SU-DHL-6 (cell line): ENCODE results near the gene INTS15.

Source experiments
- H2AFZ ChIP-seq: fragments of 200-600 bp; sonication (generic); 2 replicates; pipeline ENCODE4 v1.6.1; 2014; ENCODE audit warnings: low read depth, mild to moderate bottlenecking, moderate library complexity, mixed read lengths, antibody characterized with exemption, low read length; ENCODE audit not compliant: severe bottlenecking
- H3F3A ChIP-seq: fragments of 200-600 bp; shearing (Covaris generic); 2 replicates; pipeline ENCODE4 v1.6.0; 2016; ENCODE audit warnings: antibody characterized with exemption, mild to moderate bottlenecking; ENCODE audit not compliant: insufficient read depth
- H3K27ac ChIP-seq: fragments of 200-600 bp; sonication (generic); 2 replicates; pipeline ENCODE4 v1.5.1; 2016; ENCODE audit warnings: low read depth, mild to moderate bottlenecking, low read length, moderate library complexity, mixed read lengths
- H3K27me3 ChIP-seq: fragments of 200-600 bp; sonication (generic), shearing (Covaris generic); 2 replicates; pipeline ENCODE4 v1.6.0; 2014; ENCODE audit warnings: mild to moderate bottlenecking, low read length
- H3K36me3 ChIP-seq: fragments of 200-600 bp; sonication (generic); 2 replicates; pipeline ENCODE4 v1.6.1; 2014; ENCODE audit warnings: mild to moderate bottlenecking, low read length, mixed read lengths
- H3K4me2 ChIP-seq: fragments of 300-600, 200-600 bp; shearing (Covaris generic), sonication (generic); 2 replicates; pipeline ENCODE4 v1.6.0; 2014; ENCODE audit warnings: low read length, low read depth, mild to moderate bottlenecking; ENCODE audit not compliant: poor library complexity, severe bottlenecking
- H3K4me3 ChIP-seq: fragments of 200-600 bp; sonication (generic); 2 replicates; pipeline ENCODE4 v1.5.1; 2014; ENCODE audit warnings: antibody characterized with exemption, low read length, mild to moderate bottlenecking, mixed read lengths; ENCODE audit not compliant: insufficient read depth, poor library complexity, severe bottlenecking
- H3K79me2 ChIP-seq: fragments of 200-600 bp; sonication (generic); 2 replicates; pipeline ENCODE4 v1.6.1; 2014; ENCODE audit warnings: mild to moderate bottlenecking, low read length, moderate library complexity; ENCODE audit not compliant: insufficient read depth
- H3K9ac ChIP-seq: fragments of 200-600 bp; sonication (generic); 2 replicates; pipeline ENCODE4 v1.7.0; 2014; ENCODE audit warnings: mild to moderate bottlenecking, low read length
- H3K9me2 ChIP-seq: fragments of 200-600 bp; sonication (generic); replicated peaks from 2 replicates; pipeline ENCODE4 v1.6.1; 2014; ENCODE audit warnings: low read length; ENCODE audit not compliant: insufficient read depth
- H3K9me3 ChIP-seq: fragments of 200-600 bp; sonication (generic); 2 replicates; pipeline ENCODE4 v1.6.1; 2014; ENCODE audit warnings: low read length, mixed read lengths; ENCODE audit not compliant: insufficient read depth
- H4K20me1 ChIP-seq: fragments of 200-600 bp; sonication (generic); 2 replicates; pipeline ENCODE4 v1.6.1; 2014; ENCODE audit warnings: low read depth, mild to moderate bottlenecking, antibody characterized with exemption, low read length, moderate library complexity, mixed read lengths
- CTCF ChIP-seq: fragments of 200-600 bp; sonication (generic); IDR thresholded peaks from one replicate; pipeline ENCODE4 v1.5.1; 2017; ENCODE audit warnings: antibody characterized with exemption, mild to moderate bottlenecking, low read length, moderate library complexity; ENCODE audit not compliant: insufficient read depth, poor library complexity, severe bottlenecking
- EZH2phosphoT487 ChIP-seq: fragments of 200-600 bp; sonication (generic), shearing (Covaris generic); conservative IDR thresholded peaks from 2 replicates; pipeline ENCODE4 v1.6.1; 2018; ENCODE audit warnings: mild to moderate bottlenecking, antibody characterized with exemption, low read length, moderate library complexity, mixed read lengths

Gene INTS15

GRCh38 chr7:6636741-6637543 is 47.1 kb downstream of the INTS15 start, which contains the start of gene ZNF316:
ZNF316 (plus strand) TSS chr7:6637318; CDS start chr7:6642410, 5,092 bp downstream.
- H3K79me2 ChIP-seq, result peaks cover 28% of the 10 kb centered on the region
- peak within 1 kb of the TSS; percentile 70 for H3K9ac ChIP-seq
- peak within 1 kb of the TSS; percentile 87 for H2AFZ ChIP-seq
- H3K9me3 ChIP-seq, result no peaks in the 10 kb centered on the region
- no peak for TF ChIP-seq EZH2phosphoT487
- no peaks in the 10 kb centered on the region for H4K20me1 ChIP-seq
- peaks cover 9% of the 10 kb centered on the region; the same call in 1 of the 2 replicates for H3F3A ChIP-seq
- no peaks in the 10 kb centered on the region for H3K36me3 ChIP-seq
- H3K9me2 ChIP-seq, result no peaks in the 10 kb centered on the region
- peak within 1 kb of the TSS; percentile 65 for H3K4me2 ChIP-seq
- peak within 1 kb of the TSS; percentile 68 for H3K4me3 ChIP-seq
- no peaks in the 10 kb centered on the region for H3K27me3 ChIP-seq
- peak within 1 kb of the TSS; percentile 48 for H3K27ac ChIP-seq

DNA sequence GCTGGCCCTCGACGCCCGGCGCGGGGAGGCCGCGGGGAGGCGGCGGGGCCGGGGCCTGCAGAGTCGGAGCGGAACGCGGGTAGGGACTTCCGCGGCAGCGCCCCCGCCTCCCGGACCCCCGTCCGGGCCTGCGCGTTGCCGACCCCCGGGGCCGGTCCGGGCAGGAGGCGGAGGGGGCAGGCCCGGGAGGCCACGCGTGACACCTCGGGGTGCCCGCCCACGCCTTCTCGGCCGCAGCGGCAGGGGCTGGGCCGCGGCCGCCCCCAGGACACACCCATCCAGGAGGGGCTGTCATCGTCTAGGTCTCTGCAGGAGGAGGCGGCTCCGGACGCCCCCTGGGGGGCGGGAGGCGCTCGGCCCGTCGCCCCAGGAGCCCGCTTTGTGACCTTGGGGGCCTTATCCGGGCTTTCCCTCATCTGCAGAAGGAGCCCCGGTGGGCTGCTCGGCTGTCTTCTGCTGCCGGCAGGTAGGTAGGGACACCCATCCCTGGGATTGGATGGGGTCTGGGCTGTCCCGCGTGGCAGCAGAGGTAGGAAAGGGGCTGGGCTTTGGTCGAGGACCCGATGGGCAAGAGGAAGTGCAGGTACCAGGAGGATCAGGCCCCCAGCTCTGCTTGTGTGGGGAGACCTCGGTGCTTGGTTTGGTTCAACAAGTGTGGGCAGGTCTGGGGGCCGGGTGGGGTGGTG is 47.9 kb downstream of the INTS15 start:
- TF ChIP-seq EZH2phosphoT487 (no peak), CTCF (peak; percentile 73)
- H3K9ac ChIP-seq, result peak overlapping the region; percentile 70
- peak overlapping the region; percentile 53 for H2AFZ ChIP-seq
- H4K20me1 ChIP-seq, result no peaks in the 10 kb centered on the region
- H3F3A ChIP-seq, result peaks cover 9% of the 10 kb centered on the region; the same call in 1 of the 2 replicates
- H3K9me3 ChIP-seq, result no peaks in the 10 kb centered on the region
- H3K27ac ChIP-seq, result peak overlapping the region; percentile 48
- H3K4me2 ChIP-seq, result peak overlapping the region; percentile 65
- peaks cover 28% of the 10 kb centered on the region for H3K79me2 ChIP-seq
- no peaks in the 10 kb centered on the region for H3K27me3 ChIP-seq
- H3K4me3 ChIP-seq, result peak overlapping the region; percentile 68
- H3K9me2 ChIP-seq, result no peaks in the 10 kb centered on the region
- no peaks in the 10 kb centered on the region for H3K36me3 ChIP-seq

DNA sequence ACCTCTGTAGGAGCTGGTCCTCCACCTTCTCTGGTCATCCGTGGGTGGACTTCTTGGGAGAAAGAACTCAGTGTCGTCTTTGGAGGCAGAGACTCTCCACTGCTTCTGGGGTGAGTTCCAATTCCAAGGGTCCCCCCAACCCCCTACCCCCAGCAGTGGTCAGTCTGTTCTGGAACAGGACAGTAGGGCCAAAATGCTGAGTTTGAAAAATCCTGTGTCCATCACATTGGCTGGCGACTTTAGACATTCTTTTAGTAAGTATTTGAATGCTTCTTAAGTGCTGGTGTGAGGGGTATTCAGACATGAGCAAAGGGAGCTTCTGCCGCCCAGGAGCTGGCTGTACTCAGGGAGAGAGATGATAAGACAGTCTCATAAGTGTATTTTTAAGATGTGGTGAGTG is 49.2 kb downstream of the INTS15 start:
- peaks cover 9% of the 10 kb centered on the region; the same call in 1 of the 2 replicates for H3F3A ChIP-seq
- H3K4me2 ChIP-seq, result no peak overlapping the region
- no peaks in the 10 kb centered on the region for H3K9me3 ChIP-seq
- H3K27me3 ChIP-seq, result no peaks in the 10 kb centered on the region
- H4K20me1 ChIP-seq, result no peaks in the 10 kb centered on the region
- no peak overlapping the region for H3K9ac ChIP-seq
- H3K36me3 ChIP-seq, result no peaks in the 10 kb centered on the region
- no peaks in the 10 kb centered on the region for H3K9me2 ChIP-seq
- no peak overlapping the region for H3K4me3 ChIP-seq
- no peak overlapping the region for H2AFZ ChIP-seq
- no peak overlapping the region for H3K27ac ChIP-seq
- TF ChIP-seq CTCF, result no peak
- TF ChIP-seq EZH2phosphoT487, result no peak
- peaks cover 28% of the 10 kb centered on the region for H3K79me2 ChIP-seq
